Prostate gland (tissue), 2 donors: ENCODE results near the gene FHIT.

Source experiments
- CTCF ChIP-seq, 4 experiments: fragments of 200-600 bp in 2 of 4; fragments of 450-650 bp in 2 of 4; sonication (generic) in 2 of 4; IDR thresholded peaks; 1 replicate in 3 of 4; 2 replicates in 1 of 4; pipeline ENCODE4 v1.5.1; 2016 to 2019; ENCODE audit warnings: antibody characterized with exemption in 4 of 4, mild to moderate bottlenecking in 2 of 4, moderate library complexity in 2 of 4
- POLR2A ChIP-seq: fragments of 450-650 bp; IDR thresholded peaks from one replicate; pipeline ENCODE4 v1.6.1; 2016; ENCODE audit warnings: antibody characterized with exemption, mild to moderate bottlenecking
- POLR2AphosphoS5 ChIP-seq: sonication (generic); formaldehyde crosslinking; IDR thresholded peaks from one replicate; pipeline ENCODE4 v1.6.1; 2017; ENCODE audit warnings: antibody characterized with exemption

DNA sequence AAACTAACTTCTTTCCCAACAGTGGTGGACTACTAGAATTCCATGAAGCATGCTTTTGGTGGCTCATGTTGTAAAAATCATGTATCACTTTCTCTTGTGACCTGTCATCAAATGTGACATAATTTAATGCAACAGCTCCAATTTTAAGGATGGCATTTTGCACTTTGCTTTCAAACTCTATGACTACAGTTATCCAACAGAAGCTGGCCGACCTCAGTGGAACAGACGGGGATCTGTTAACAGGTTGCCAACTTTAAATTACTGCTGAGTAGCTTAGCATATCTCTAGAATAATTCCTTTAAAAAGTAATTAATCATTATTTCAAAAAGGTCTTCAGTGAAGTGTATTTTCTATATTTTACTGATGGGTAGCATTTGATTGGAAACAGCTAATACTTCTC, 907.4 kb downstream of the FHIT start:
- TF ChIP-seq CTCF (IDR thresholded peaks at IDR 0.05) = no peak
- TF ChIP-seq POLR2A = no peak
- TF ChIP-seq POLR2AphosphoS5 = no peak
